Right renal pelvis (tissue), 4 donors: Measurements from ENCODE around the gene MPI. TPM values are rescaled to one million over a fixed set of nuclear protein-coding genes. Genes with fewer than 3 reads are reported as not detected.
"Not testable (repeated sequence)": the region's sequence is repeated elsewhere in the genome, so short reads cannot be mapped to it uniquely, and the experiment has no call there.

ENCODE experiments used
- DNase-seq, 4 donors: peaks; one replicate each; pipeline ENCODE4 v3.0.0-alpha.2; 2013; ENCODE audit warnings: low read depth in 4 of 4, low spot score in 3 of 4, missing footprints in 1 of 4
- polyA plus RNA-seq, 4 donors: library from polyadenylated mRNA; unstranded; fragments of 120-200 nt; gene quantifications; one replicate each; pipeline ENCODE4 v1.2.1, GENCODE V29; 2013; ENCODE audit not compliant: insufficient read length in 4 of 4

Gene MPI
- polyA plus RNA-seq, 4 donors: 50.2 to 70.2 (median 58.8) TPM

- DNase-seq: no peak
Measured at GRCh38 chr15:74920456-74920855, 30.6 kb downstream of the MPI start.

GRCh38 chr15:74924525-74924924, 34.7 kb downstream of the MPI start:
- no peak for DNase-seq

DNA sequence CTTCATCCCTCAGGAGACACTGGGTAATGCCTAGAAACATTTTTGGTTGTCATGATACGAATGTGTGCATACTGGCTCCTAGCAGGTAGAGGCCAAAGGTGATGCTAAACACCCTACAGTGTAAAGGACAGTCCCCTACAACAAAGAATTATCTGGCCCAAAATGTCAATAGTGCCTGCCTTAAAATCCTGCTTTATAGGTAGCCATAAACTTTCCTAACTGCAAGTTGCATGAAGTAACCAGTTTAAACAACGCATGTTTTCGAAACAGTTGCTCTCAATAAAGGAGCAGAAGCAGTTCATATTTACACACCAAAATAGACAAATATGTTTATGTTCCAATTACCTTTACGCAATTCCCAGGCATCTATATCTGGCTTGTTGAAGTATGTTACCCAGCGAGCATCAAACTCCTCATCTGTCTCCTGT, 38.9 kb downstream of the MPI start:
- DNase-seq: no peak

GRCh38 chr15:74933573-74933972, 43.7 kb downstream of the MPI start:
- no peak for DNase-seq

GRCh38 chr15:74935193-74935592, 45.4 kb downstream of the MPI start:
- not testable (repeated sequence) for DNase-seq

DNA sequence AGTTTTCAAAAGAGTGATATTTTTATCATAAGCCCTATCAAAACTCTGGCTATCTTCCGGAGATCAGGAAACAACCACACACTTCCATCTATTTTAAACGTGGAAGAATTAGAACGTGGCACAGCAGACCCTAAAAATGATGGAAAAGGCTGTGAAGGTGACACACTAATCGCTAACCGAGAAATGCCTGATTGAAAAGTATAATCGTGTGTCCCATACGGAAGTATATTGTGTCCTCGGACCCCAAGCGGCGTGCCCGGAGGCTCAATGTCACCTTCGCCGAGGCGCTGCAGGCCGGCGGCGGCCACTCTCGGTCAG, 47.4 kb downstream of the MPI start:
- DNase-seq: no peak

- DNase-seq: peak; percentile 82 to 94 (median 90)
Measured at GRCh38 chr15:74937590-74938371, 47.9 kb downstream of the MPI start, which contains the start of gene COX5A. Gene COX5A, minus strand, starts transcription at chr15:74938073. Its CDS starts 59 bp downstream, at chr15:74938014.

GRCh38 chr15:74950078-74950908, 60.5 kb downstream of the MPI start:
- peak in 1 of 4 donors; percentile 69 for DNase-seq

DNA sequence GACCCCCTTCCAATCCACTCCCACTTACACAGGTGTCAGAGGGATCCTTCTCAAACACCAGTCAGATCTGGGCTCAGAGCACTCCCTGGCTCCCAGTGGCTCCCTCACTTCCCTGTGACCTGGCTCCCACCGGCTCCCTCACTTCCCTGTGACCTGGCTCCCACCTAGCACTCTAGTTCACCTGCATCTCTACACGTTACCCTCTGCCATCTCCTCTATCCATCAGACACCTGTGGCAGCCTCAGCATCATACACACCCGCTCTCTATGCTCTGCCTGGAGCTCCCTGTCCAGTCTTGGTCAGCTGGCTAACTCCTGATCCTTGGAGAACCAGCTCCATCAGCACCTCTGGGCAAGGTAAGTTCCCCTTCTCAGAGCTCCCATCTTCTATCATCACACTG, 61.2 kb downstream of the MPI start:
- no peak for DNase-seq

Other genes with a start within 250 kb of the MPI start
- 10 to 100 TPM; 37.3 to 45.4 (median 41.4) TPM for gene EDC3, start 194.0 kb upstream of the MPI start, polyA plus RNA-seq
- gene CYP1A1, start 164.5 kb upstream of the MPI start, polyA plus RNA-seq: under 1 TPM in 2 of 4 donors, not detected in 2; 0.03 to 0.11 TPM
- gene CYP1A2, start 141.2 kb upstream of the MPI start, polyA plus RNA-seq: under 1 TPM in 3 of 4 donors, not detected in 1; 0.08 to 0.24 (median 0.19) TPM
- 10 to 100 TPM; 39.4 to 48.3 (median 42.7) TPM for gene CSK, start 108.0 kb upstream of the MPI start, polyA plus RNA-seq
- under 1 TPM in 1 of 4 donors, not detected in 3; 0.10 TPM for gene LMAN1L, start 77.2 kb upstream of the MPI start, polyA plus RNA-seq
- gene CPLX3, start 63.4 kb upstream of the MPI start, polyA plus RNA-seq: under 1 TPM in 2 of 4 donors, not detected in 2; 0.03 to 0.13 TPM
- gene ULK3, start 46.9 kb upstream of the MPI start, polyA plus RNA-seq: 10 to 100 TPM; 33.0 to 36.6 (median 33.3) TPM
- gene SCAMP2, start 16.7 kb upstream of the MPI start, polyA plus RNA-seq: 10 to 100 TPM; 76.5 to 84.0 (median 80.3) TPM
- 10 to 100 TPM; 52.5 to 59.1 (median 56.5) TPM for gene FAM219B, start 16.8 kb downstream of the MPI start, polyA plus RNA-seq
- 100 to 1,000 TPM; 214 to 224 (median 219) TPM for gene COX5A, start 48.0 kb downstream of the MPI start, polyA plus RNA-seq
- 1 to 10 TPM; 2.5 to 3.0 (median 2.7) TPM for gene RPP25, start 66.7 kb downstream of the MPI start, polyA plus RNA-seq
- gene SCAMP5, start 105.5 kb downstream of the MPI start, polyA plus RNA-seq: 10 to 100 TPM; 18.8 to 28.3 (median 22.6) TPM
- 10 to 100 TPM; 10.4 to 13.8 (median 13.0) TPM for gene PPCDC, start 133.5 kb downstream of the MPI start, polyA plus RNA-seq